Vagina (tissue), 2 donors: ENCODE results near the gene HYDIN.

ENCODE experiments used
- CTCF ChIP-seq, 3 experiments: fragments of 450-650 bp in 2 of 3; fragments of 200-600 bp in 1 of 3; sonication (generic) in 1 of 3; IDR thresholded peaks; one replicate each; pipeline ENCODE4 v1.5.1; 2017 to 2019; ENCODE audit warnings: antibody characterized with exemption in 3 of 3, mild to moderate bottlenecking in 2 of 3, moderate library complexity in 2 of 3
- POLR2A ChIP-seq, 2 donors: fragments of 450-650 bp; IDR thresholded peaks; one replicate each; pipeline ENCODE4 v1.6.1; 2017; ENCODE audit warnings: antibody characterized with exemption in 2 of 2, mild to moderate bottlenecking in 2 of 2, moderate library complexity in 2 of 2
- POLR2AphosphoS5 ChIP-seq, 2 donors: sonication (generic); formaldehyde crosslinking; IDR thresholded peaks; one replicate each; pipeline ENCODE4 v1.9.0; 2017; ENCODE audit warnings: antibody characterized with exemption in 2 of 2, mild to moderate bottlenecking in 2 of 2, low read depth in 1 of 2; ENCODE audit not compliant: insufficient read depth in 1 of 2

- TF ChIP-seq CTCF (IDR thresholded peaks at IDR 0.05), result no peak
- no peak for TF ChIP-seq POLR2A (IDR thresholded peaks at IDR 0.05)
- TF ChIP-seq POLR2AphosphoS5 (IDR thresholded peaks at IDR 0.05; ENCODE audit: insufficient read depth in 1 of 2, low read depth in 1 of 2), result no peak
These were observed 29.5 kb downstream of the HYDIN start for GRCh38 chr16:71201054-71201453.
